HCT116 (cell line): ENCODE results near the gene NR2E3. TPM values are rescaled to one million over a fixed set of nuclear protein-coding genes. Genes with fewer than 3 reads are reported as not detected.

Source experiments
- ATAC-seq: fragments of 200-7000 bp; cut with Tn5 transposase; 2 replicates; pipeline ENCODE4 v1.9.1; 2020; ENCODE audit warnings: mild to moderate bottlenecking, moderate library complexity
- BruUV-seq: library from RNA; stranded (reverse); fragments of 400-500 nt; replicated peaks from 2 replicates; lab custom pipeline; 2021; lab: Mats Ljungman, UMichigan
- CTCF ChIA-PET: fragments of 300-600 bp; sonication (Branson Sonifier 250); formaldehyde crosslinking; loops from one replicate; lab custom pipeline; 2021; ENCODE audit warnings: antibody characterized with exemption; lab: Charles Lee
- POLR2A ChIA-PET: fragments of 300-600, 350-600 bp; sonication (Branson Sonifier 250); formaldehyde crosslinking; loops from one replicate; lab custom pipeline; 2021; ENCODE audit warnings: antibody characterized with exemption; lab: Charles Lee
- RAD21 ChIA-PET, 2 experiments: fragments of 300-600 bp; sonication (Branson Sonifier 250); formaldehyde crosslinking; loops; one replicate each; lab custom pipeline; 2023; ENCODE audit warnings: low total read pairs in 2 of 2; ENCODE audit not compliant: uncharacterized antibody in 2 of 2, unreplicated experiment in 2 of 2, low non-redundant PET in 1 of 2; lab: Charles Lee
- DNase-seq: peaks from one replicate; pipeline ENCODE4 v3.0.0-alpha.2; 2010; ENCODE audit warnings: low read depth, low spot score
- H2AFZ ChIP-seq: fragments of 200-600 bp; shearing (Covaris generic), sonication (generic); 2 replicates; pipeline ENCODE4 v1.6.1; 2017; ENCODE audit warnings: low read depth, mixed run types, mixed read lengths, antibody characterized with exemption, low read length; ENCODE audit not compliant: poor library complexity, severe bottlenecking
- H3K27ac ChIP-seq: 2 replicates; pipeline ENCODE4 v1.5.1; 2012; ENCODE audit warnings: low read depth, low read length
- H3K27me3 ChIP-seq: fragments of 200-600 bp; sonication (generic); 2 replicates; pipeline ENCODE4 v1.6.1; 2016; ENCODE audit warnings: mixed run types, low read length, mixed read lengths; ENCODE audit not compliant: insufficient read depth
- H3K36me3 ChIP-seq, 2 experiments: fragments of 200-500 bp in 1 of 2; fragments of 200-600 bp in 1 of 2; sonication (Bioruptor generic) in 1 of 2; sonication (generic) in 1 of 2; 2 replicates each; pipeline versions ENCODE4 v1.5.1 to v1.6.1; 2014 to 2016; ENCODE audit warnings: low read length in 2 of 2, inconsistent platforms in 1 of 2, mixed read lengths in 1 of 2, mixed run types in 1 of 2; ENCODE audit not compliant: insufficient read depth in 2 of 2, control insufficient read depth in 1 of 2
- H3K4me1 ChIP-seq, 2 experiments: fragments of 200-600 bp in 1 of 2; sonication (generic) in 1 of 2; 2 replicates each; pipeline versions ENCODE4 v1.5.1 to v1.6.1; 2012 to 2017; ENCODE audit warnings: low read length in 2 of 2, inconsistent platforms in 1 of 2, mild to moderate bottlenecking in 1 of 2, mixed read lengths in 1 of 2, mixed run types in 1 of 2, moderate library complexity in 1 of 2; ENCODE audit not compliant: insufficient read depth in 2 of 2, control insufficient read depth in 1 of 2
- H3K4me2 ChIP-seq: fragments of 200-600 bp; sonication (generic); 2 replicates; pipeline ENCODE4 v1.6.1; 2017; ENCODE audit warnings: mixed run types, low read length, mixed read lengths
- H3K4me3 ChIP-seq, 2 experiments: fragments of 200-600 bp in 1 of 2; sonication (generic) in 1 of 2; replicated peaks in 1 of 2; 2 replicates each; pipeline ENCODE4 v1.5.1; 2011 to 2016; ENCODE audit warnings: low read length in 2 of 2, control low read depth in 1 of 2, low read depth in 1 of 2, mild to moderate bottlenecking in 1 of 2, mixed read lengths in 1 of 2, mixed run types in 1 of 2
- H3K79me2 ChIP-seq: fragments of 200-600 bp; sonication (generic); 2 replicates; pipeline ENCODE4 v1.6.1; 2017; ENCODE audit warnings: mild to moderate bottlenecking, mixed run types, low read length, moderate library complexity, mixed read lengths; ENCODE audit not compliant: insufficient read depth
- H3K9ac ChIP-seq: fragments of 200-600 bp; sonication (generic); 2 replicates; pipeline ENCODE4 v1.6.1; 2016; ENCODE audit warnings: low read length, mixed read lengths
- H3K9me2 ChIP-seq: fragments of 200-600 bp; sonication (generic), shearing (Covaris generic); 2 replicates; pipeline ENCODE4 v1.6.1; 2017; ENCODE audit warnings: mixed run types, mild to moderate bottlenecking, moderate library complexity; ENCODE audit not compliant: insufficient read depth
- H3K9me3 ChIP-seq, 2 experiments: fragments of 200-500 bp in 1 of 2; fragments of 200-600 bp in 1 of 2; sonication (Bioruptor generic) in 1 of 2; sonication (generic) in 1 of 2; 2 replicates each; pipeline ENCODE4 v1.6.1; 2014 to 2017; ENCODE audit warnings: low read length in 2 of 2, mixed read lengths in 2 of 2, inconsistent platforms in 1 of 2, low read depth in 1 of 2, mild to moderate bottlenecking in 1 of 2, mixed run types in 1 of 2, moderate library complexity in 1 of 2; ENCODE audit not compliant: control insufficient read depth in 1 of 2, insufficient read depth in 1 of 2
- H4K20me1 ChIP-seq: fragments of 200-600 bp; sonication (generic), shearing (Covaris generic); 2 replicates; pipeline ENCODE4 v1.6.1; 2017; ENCODE audit warnings: mixed run types, mild to moderate bottlenecking, moderate library complexity; ENCODE audit not compliant: insufficient read depth
- ATF3 ChIP-seq: IDR thresholded peaks from 2 replicates; pipeline ENCODE4 v1.6.1; 2012
- CBX3 ChIP-seq: IDR thresholded peaks from 2 replicates; pipeline ENCODE4 v1.6.1; 2012; ENCODE audit warnings: low read depth
- EGR1 ChIP-seq: IDR thresholded peaks from 2 replicates; pipeline ENCODE4 v1.6.1; 2012; ENCODE audit warnings: low read depth
- EZH2 ChIP-seq: fragments of 200-600 bp; sonication (generic); IDR thresholded peaks from 2 replicates; pipeline ENCODE4 v1.6.1; 2017; ENCODE audit warnings: antibody characterized with exemption, mixed run types
- EZH2phosphoT487 ChIP-seq: fragments of 200-600 bp; IDR thresholded peaks from 2 replicates; pipeline ENCODE4 v1.6.1; 2018; ENCODE audit warnings: antibody characterized with exemption, borderline replicate concordance
- POLR2A ChIP-seq: IDR thresholded peaks from 2 replicates; pipeline ENCODE4 v1.7.0; 2011; ENCODE audit warnings: borderline replicate concordance; ENCODE audit not compliant: insufficient read depth, insufficient read length; ENCODE audit errors: extremely low read depth
- POLR2AphosphoS5 ChIP-seq: IDR thresholded peaks from 2 replicates; pipeline ENCODE4 v1.6.1; 2011; ENCODE audit warnings: mild to moderate bottlenecking, low read depth, low read length, moderate library complexity
- RAD21 ChIP-seq: IDR thresholded peaks from 2 replicates; pipeline ENCODE4 v1.6.1; 2012; ENCODE audit warnings: low read depth, mild to moderate bottlenecking
- REST ChIP-seq: IDR thresholded peaks from 2 replicates; pipeline ENCODE4 v1.6.1; 2012; ENCODE audit warnings: low read depth
- SIN3A ChIP-seq: IDR thresholded peaks from 2 replicates; pipeline ENCODE4 v1.6.1; 2012; ENCODE audit warnings: low read depth
- SP1 ChIP-seq: IDR thresholded peaks from 2 replicates; pipeline ENCODE4 v1.6.1; 2012; ENCODE audit warnings: low read depth
- SRF ChIP-seq: IDR thresholded peaks from 2 replicates; pipeline ENCODE4 v1.6.1; 2012; ENCODE audit warnings: low read depth
- TCF7L2 ChIP-seq: IDR thresholded peaks from 2 replicates; pipeline ENCODE4 v1.7.0; 2011; ENCODE audit warnings: borderline replicate concordance, inconsistent platforms; ENCODE audit not compliant: insufficient read depth, insufficient read length; ENCODE audit errors: extremely low read depth
- ZFX ChIP-seq: fragments of 450-650 bp; IDR thresholded peaks from 2 replicates; pipeline ENCODE4 v1.6.1; 2017
- ZNF274 ChIP-seq: fragments of 200-500 bp; sonication (Bioruptor generic); IDR thresholded peaks from 2 replicates; pipeline ENCODE4 v1.6.1; 2014; ENCODE audit warnings: mild to moderate bottlenecking, low read depth, low read length, inconsistent platforms
- intact Hi-C: fragments of 100-400 bp; cut with micrococcal nuclease; formaldehyde crosslinking; loops from 2 replicates; pipeline ENCODE4 v1.10.0; 2022
- total RNA-seq: library from RNA; stranded (reverse); gene quantifications from one replicate; pipeline ENCODE4 v1.2.1, GENCODE V29; 2021; ENCODE audit not compliant: unreplicated experiment
- TF ChIP-seq, protein P1 (sequence below): IDR thresholded peaks from 2 replicates; pipeline ENCODE4 v1.6.1; 2011; ENCODE audit warnings: mild to moderate bottlenecking, low read length, moderate library complexity; ENCODE audit not compliant: insufficient replicate concordance; ENCODE audit errors: extremely low read depth
- TF ChIP-seq, protein P2 (sequence below): IDR thresholded peaks from 2 replicates; pipeline ENCODE4 v1.6.1; 2012

NR2E3 gene
- total RNA-seq, 1 experiment from 2014 or later: 0.59 TPM

GRCh38 chr15:71844916-71845315 is 34.6 kb downstream of the NR2E3 start (continued):
- TF ChIP-seq, protein P1, sequence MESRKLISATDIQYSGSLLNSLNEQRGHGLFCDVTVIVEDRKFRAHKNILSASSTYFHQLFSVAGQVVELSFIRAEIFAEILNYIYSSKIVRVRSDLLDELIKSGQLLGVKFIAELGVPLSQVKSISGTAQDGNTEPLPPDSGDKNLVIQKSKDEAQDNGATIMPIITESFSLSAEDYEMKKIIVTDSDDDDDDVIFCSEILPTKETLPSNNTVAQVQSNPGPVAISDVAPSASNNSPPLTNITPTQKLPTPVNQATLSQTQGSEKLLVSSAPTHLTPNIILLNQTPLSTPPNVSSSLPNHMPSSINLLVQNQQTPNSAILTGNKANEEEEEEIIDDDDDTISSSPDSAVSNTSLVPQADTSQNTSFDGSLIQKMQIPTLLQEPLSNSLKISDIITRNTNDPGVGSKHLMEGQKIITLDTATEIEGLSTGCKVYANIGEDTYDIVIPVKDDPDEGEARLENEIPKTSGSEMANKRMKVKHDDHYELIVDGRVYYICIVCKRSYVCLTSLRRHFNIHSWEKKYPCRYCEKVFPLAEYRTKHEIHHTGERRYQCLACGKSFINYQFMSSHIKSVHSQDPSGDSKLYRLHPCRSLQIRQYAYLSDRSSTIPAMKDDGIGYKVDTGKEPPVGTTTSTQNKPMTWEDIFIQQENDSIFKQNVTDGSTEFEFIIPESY: no peak
- no peak for TF ChIP-seq POLR2AphosphoS5
- TF ChIP-seq SIN3A: no peak
- no peak for TF ChIP-seq EGR1
- TF ChIP-seq SRF: no peak
- no peak for TF ChIP-seq POLR2A
- TF ChIP-seq, protein P2, sequence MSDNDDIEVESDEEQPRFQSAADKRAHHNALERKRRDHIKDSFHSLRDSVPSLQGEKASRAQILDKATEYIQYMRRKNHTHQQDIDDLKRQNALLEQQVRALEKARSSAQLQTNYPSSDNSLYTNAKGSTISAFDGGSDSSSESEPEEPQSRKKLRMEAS: no peak
- no peak for TF ChIP-seq EZH2phosphoT487
- no peak for TF ChIP-seq EZH2

DNA sequence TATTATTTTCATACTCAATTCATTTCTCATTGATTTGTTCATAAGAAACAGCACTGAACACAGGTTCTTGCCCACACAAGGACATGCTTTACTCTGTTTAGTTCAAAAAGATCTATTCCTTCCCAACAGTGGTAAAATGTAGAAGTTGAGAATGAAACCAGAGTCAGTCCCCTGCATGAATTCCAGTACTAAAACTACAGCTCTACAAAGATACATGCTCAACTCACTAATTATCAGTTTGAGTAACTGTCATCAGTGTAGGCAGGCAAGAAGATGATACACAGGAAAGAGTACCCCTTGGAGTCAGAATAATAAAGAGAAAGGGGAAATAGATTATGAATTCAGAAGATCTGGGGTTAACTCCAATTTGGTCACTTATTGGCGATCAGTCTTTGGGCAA is 43.2 kb downstream of the NR2E3 start:
- ChIA-PET CTCF (no interaction called here), RAD21 (no interaction called here), POLR2A (no interaction called here)
- H3K27me3 ChIP-seq: no peaks in the 10 kb centered on the region
- H3K4me1 ChIP-seq: no peaks in the 10 kb centered on the region
- no peaks in the 10 kb centered on the region for H4K20me1 ChIP-seq
- no peak overlapping the region for H3K4me3 ChIP-seq
- H2AFZ ChIP-seq: no peak overlapping the region
- peaks cover 0 to 2% of the 10 kb centered on the region in 2 experiments; a peak in 1 of 4 replicates for H3K36me3 ChIP-seq
- H3K9me2 ChIP-seq: no peaks in the 10 kb centered on the region
- H3K79me2 ChIP-seq: no peaks in the 10 kb centered on the region
- ATAC-seq: no peak
- no peak overlapping the region for H3K27ac ChIP-seq
- H3K9me3 ChIP-seq: no peaks in the 10 kb centered on the region
- H3K4me2 ChIP-seq: no peak overlapping the region
- intact Hi-C loops: no loop called here
- no peak overlapping the region for H3K9ac ChIP-seq
- no peak for DNase-seq
- no TSS peak for BruUV-seq
- TF ChIP-seq POLR2A: no peak
- no peak for TF ChIP-seq POLR2AphosphoS5
- no peak for TF ChIP-seq RAD21
- TF ChIP-seq EZH2phosphoT487: no peak
- no peak for TF ChIP-seq ZFX
- TF ChIP-seq ATF3: no peak
- TF ChIP-seq, protein P2: no peak
- no peak for TF ChIP-seq SIN3A
- no peak for TF ChIP-seq EGR1
- TF ChIP-seq, protein P1: no peak
- no peak for TF ChIP-seq SP1
- TF ChIP-seq ZNF274: no peak
- no peak for TF ChIP-seq CBX3
- no peak for TF ChIP-seq TCF7L2
- no peak for TF ChIP-seq REST
- no peak for TF ChIP-seq EZH2
